H1 (cell line): ENCODE results near the gene PDZD2. TPM values are rescaled to one million over a fixed set of nuclear protein-coding genes. Genes with fewer than 3 reads are reported as not detected.

ENCODE experiments used
- CTCF ChIA-PET: fragments of 300-600 bp; sonication (Branson Sonifier 250); formaldehyde crosslinking; loops from one replicate; lab custom pipeline; 2021; ENCODE audit not compliant: partially characterized antibody; lab: Charles Lee
- POLR2A ChIA-PET: fragments of 300-600 bp; sonication (Branson Sonifier 250); formaldehyde crosslinking; loops from one replicate; lab custom pipeline; 2021; ENCODE audit warnings: inconsistent platforms; ENCODE audit not compliant: partially characterized antibody; lab: Charles Lee
- DNase-seq, 2 experiments: peaks; one replicate each; pipeline versions ENCODE4 v3.0.0 to v3.0.0-alpha.2; 2010 to 2022; ENCODE audit warnings: low spot score in 2 of 2, low read depth in 1 of 2, mixed read lengths in 1 of 2
- FAIRE-seq: peaks from 2 replicates; lab custom pipeline; 2011; peaks lifted over from hg19 to GRCh38; lab: Jason Lieb, UNC
- H2AFZ ChIP-seq: 2 replicates; pipeline ENCODE4 v1.8.1; 2012; ENCODE audit warnings: low read length, inconsistent platforms
- H2AK5ac ChIP-seq: 2 replicates; pipeline ENCODE4 v1.6.1; 2013; ENCODE audit warnings: low read depth, low read length
- H2BK120ac ChIP-seq: replicated peaks from 2 replicates; pipeline ENCODE3; 2013; ENCODE audit warnings: low read depth, low read length, inconsistent platforms
- H2BK12ac ChIP-seq: 2 replicates; pipeline ENCODE4 v1.6.1; 2013; ENCODE audit warnings: low read depth, low read length
- H2BK15ac ChIP-seq: 2 replicates; pipeline ENCODE4 v1.6.1; 2013; ENCODE audit warnings: low read length
- H2BK20ac ChIP-seq: 2 replicates; pipeline ENCODE4 v1.6.1; 2013; ENCODE audit warnings: low read length
- H2BK5ac ChIP-seq: 2 replicates; pipeline ENCODE4 v1.6.1; 2013; ENCODE audit warnings: low read depth, low read length
- H3K14ac ChIP-seq: 2 replicates; pipeline ENCODE4 v1.6.1; 2013; ENCODE audit warnings: inconsistent platforms; ENCODE audit not compliant: insufficient read length
- H3K18ac ChIP-seq: 2 replicates; pipeline ENCODE4 v1.6.1; 2013; ENCODE audit warnings: low read length; ENCODE audit errors: extremely low read depth
- H3K23ac ChIP-seq: 2 replicates; pipeline ENCODE4 v1.6.1; 2013; ENCODE audit warnings: inconsistent platforms; ENCODE audit not compliant: insufficient read length
- H3K23me2 ChIP-seq: 2 replicates; pipeline ENCODE4 v1.6.1; 2013; ENCODE audit warnings: low read depth, low read length
- H3K27ac ChIP-seq: 2 replicates; pipeline ENCODE4 v1.6.1; 2011; ENCODE audit warnings: low read depth, low read length, inconsistent platforms
- H3K27me3 ChIP-seq, 4 experiments: replicated peaks in 1 of 4; 1 replicate in 1 of 4; 2 replicates in 3 of 4; pipeline versions ENCODE4 v1.6.1 to v1.8.1; 2011 to 2013; ENCODE audit warnings: low read length in 3 of 4, mild to moderate bottlenecking in 3 of 4, inconsistent platforms in 2 of 4, mixed read lengths in 2 of 4, moderate library complexity in 1 of 4; ENCODE audit not compliant: control insufficient read depth in 3 of 4, insufficient read depth in 3 of 4; ENCODE audit errors: extremely low read depth in 1 of 4
- H3K36me3 ChIP-seq, 4 experiments: 2 replicates each; pipeline versions ENCODE4 v1.6.1 to v1.8.1; 2011 to 2013; ENCODE audit warnings: mild to moderate bottlenecking in 4 of 4, low read length in 3 of 4, moderate library complexity in 2 of 4, control low read depth in 1 of 4, inconsistent platforms in 1 of 4; ENCODE audit not compliant: insufficient read depth in 4 of 4, control insufficient read depth in 2 of 4
- H3K4ac ChIP-seq: replicated peaks from 2 replicates; pipeline ENCODE3; 2013; ENCODE audit warnings: low read length, low read depth, mixed read lengths, inconsistent platforms; ENCODE audit not compliant: insufficient read length
- H3K4me1 ChIP-seq, 4 experiments: replicated peaks in 1 of 4; 1 replicate in 1 of 4; 2 replicates in 3 of 4; pipeline versions ENCODE4 v1.6.1 to v1.8.1; 2011 to 2013; ENCODE audit warnings: low read length in 3 of 4, inconsistent platforms in 2 of 4, mixed read lengths in 1 of 4; ENCODE audit not compliant: insufficient read depth in 4 of 4, control insufficient read depth in 3 of 4
- H3K4me2 ChIP-seq, 2 experiments: 2 replicates each; pipeline versions ENCODE4 v1.6.1 to v1.8.1; 2011 to 2013; ENCODE audit warnings: low read depth in 2 of 2, low read length in 2 of 2, control low read depth in 1 of 2, inconsistent platforms in 1 of 2, mild to moderate bottlenecking in 1 of 2; ENCODE audit not compliant: insufficient read depth in 1 of 2
- H3K4me3 ChIP-seq, 4 experiments: fragments of 200-600, 300-600 bp in 1 of 4; sonication (generic), shearing (Covaris generic), sonication (Bioruptor Twin) in 1 of 4; 2 replicates each; pipeline versions ENCODE4 v1.5.1 to v1.8.1; 2011 to 2016; ENCODE audit warnings: low read length in 4 of 4, low read depth in 3 of 4, control low read depth in 2 of 4, inconsistent platforms in 2 of 4, mild to moderate bottlenecking in 2 of 4, mixed read lengths in 1 of 4, moderate library complexity in 1 of 4; ENCODE audit not compliant: insufficient read depth in 2 of 4; ENCODE audit errors: extremely low read depth in 1 of 4
- H3K56ac ChIP-seq: replicated peaks from 2 replicates; pipeline ENCODE3; 2013; ENCODE audit warnings: low read depth, mild to moderate bottlenecking, mixed read lengths, low read length, inconsistent platforms; ENCODE audit not compliant: insufficient read length
- H3K79me1 ChIP-seq: 2 replicates; pipeline ENCODE4 v1.6.1; 2013; ENCODE audit warnings: low read depth, low read length, control low read depth
- H3K79me2 ChIP-seq, 2 experiments: 2 replicates each; pipeline versions ENCODE4 v1.6.1 to v1.8.1; 2012 to 2013; ENCODE audit warnings: low read length in 2 of 2, mild to moderate bottlenecking in 2 of 2, inconsistent platforms in 1 of 2; ENCODE audit not compliant: insufficient read depth in 2 of 2, control insufficient read depth in 1 of 2
- H3K9ac ChIP-seq, 4 experiments: replicated peaks in 1 of 4; 1 replicate in 1 of 4; 2 replicates in 3 of 4; pipeline versions ENCODE4 v1.6.1 to v1.8.1; 2011 to 2013; ENCODE audit warnings: low read depth in 3 of 4, low read length in 3 of 4, control low read depth in 2 of 4, mild to moderate bottlenecking in 2 of 4, moderate library complexity in 2 of 4, inconsistent platforms in 1 of 4; ENCODE audit errors: extremely low read depth in 1 of 4
- H3K9me3 ChIP-seq, 2 experiments: 2 replicates each; pipeline versions ENCODE4 v1.6.1 to v1.8.1; 2012 to 2013; ENCODE audit warnings: mild to moderate bottlenecking in 2 of 2, moderate library complexity in 2 of 2, control low read depth in 1 of 2, inconsistent platforms in 1 of 2, low read depth in 1 of 2, low read length in 1 of 2, mixed read lengths in 1 of 2; ENCODE audit not compliant: insufficient read depth in 2 of 2
- H4K20me1 ChIP-seq, 2 experiments: replicated peaks in 1 of 2; 2 replicates each; pipeline versions ENCODE3 to v1.8.1; 2011 to 2013; ENCODE audit warnings: inconsistent platforms in 2 of 2, low read length in 2 of 2, mild to moderate bottlenecking in 1 of 2; ENCODE audit not compliant: insufficient read depth in 2 of 2, control insufficient read depth in 1 of 2
- H4K5ac ChIP-seq: 2 replicates; pipeline ENCODE4 v1.6.1; 2013; ENCODE audit warnings: low read length, low read depth, mixed read lengths, inconsistent platforms; ENCODE audit not compliant: insufficient read length
- H4K8ac ChIP-seq: 2 replicates; pipeline ENCODE4 v1.8.0; 2013; ENCODE audit warnings: mild to moderate bottlenecking, moderate library complexity, low read length, inconsistent platforms; ENCODE audit not compliant: insufficient read depth; ENCODE audit errors: extremely low read depth
- H4K91ac ChIP-seq: replicated peaks from 2 replicates; pipeline ENCODE3; 2013; ENCODE audit warnings: low read length, mixed read lengths, inconsistent platforms; ENCODE audit not compliant: insufficient read length
- CHD1 ChIP-seq: IDR thresholded peaks from 2 replicates; pipeline ENCODE4 v1.6.1; 2012; ENCODE audit warnings: low read depth, low read length, improper control_type of control experiment
- CREB1 ChIP-seq: IDR thresholded peaks from 2 replicates; pipeline ENCODE4 v1.6.1; 2012; ENCODE audit warnings: inconsistent platforms
- EP300 ChIP-seq, 2 experiments: IDR thresholded peaks; 1 replicate in 1 of 2; 2 replicates in 1 of 2; pipeline ENCODE4 v1.6.1; 2011 to 2012; ENCODE audit warnings: low read depth in 2 of 2, low read length in 2 of 2, mild to moderate bottlenecking in 2 of 2, borderline replicate concordance in 1 of 2, inconsistent platforms in 1 of 2, moderate library complexity in 1 of 2
- JUND ChIP-seq: IDR thresholded peaks from 2 replicates; pipeline ENCODE4 v1.6.1; 2011; ENCODE audit warnings: mild to moderate bottlenecking, improper control_type of control experiment, low read length
- KDM1A ChIP-seq: fragments of 200-600, 300-600 bp; sonication (generic); IDR thresholded peaks from 2 replicates; pipeline ENCODE4 v1.7.1; 2016; ENCODE audit warnings: mild to moderate bottlenecking, low read length, borderline replicate concordance
- NRF1 ChIP-seq: IDR thresholded peaks from 2 replicates; pipeline ENCODE4 v1.6.1; 2011; ENCODE audit warnings: mild to moderate bottlenecking, low read depth, low read length, improper control_type of control experiment
- PHF8 ChIP-seq: fragments of 200-600 bp; sonication (generic); conservative IDR thresholded peaks from 2 replicates; pipeline ENCODE4 v1.7.1; 2012; ENCODE audit warnings: low read depth, mild to moderate bottlenecking, inconsistent platforms, low read length, moderate library complexity
- POLR2A ChIP-seq, 2 experiments: IDR thresholded peaks; 1 replicate in 1 of 2; 2 replicates in 1 of 2; pipeline ENCODE4 v1.6.1; 2011; ENCODE audit warnings: low read depth in 2 of 2, low read length in 2 of 2, mild to moderate bottlenecking in 2 of 2; ENCODE audit errors: control extremely low read depth in 1 of 2
- RBBP5 ChIP-seq: IDR thresholded peaks from 2 replicates; pipeline ENCODE4 v1.7.1; 2012; ENCODE audit warnings: low read depth, mild to moderate bottlenecking, inconsistent platforms, low read length, moderate library complexity, borderline replicate concordance
- SUZ12 ChIP-seq: fragments of 200-600 bp; sonication (generic); IDR thresholded peaks from 2 replicates; pipeline ENCODE4 v1.6.1; 2012; ENCODE audit warnings: mild to moderate bottlenecking, inconsistent platforms, low read length, moderate library complexity, mixed read lengths
- WGBS, 2 experiments: shearing (Covaris generic) in 1 of 2; methylation state at CpG; one replicate each; pipeline versions ENCODE4 v1.1.6 to v1.1.7; 2013 to 2015; ENCODE audit warnings: low lambda C conversion rate in 2 of 2, mixed read lengths in 2 of 2, inconsistent platforms in 1 of 2, low coverage in 1 of 2, missing lambda C conversion rate in 1 of 2; ENCODE audit not compliant: insufficient replicate concordance in 2 of 2, insufficient coverage in 1 of 2, insufficient read length in 1 of 2; ENCODE audit errors: extremely low coverage in 1 of 2, missing lambda C conversion rate in 1 of 2; 5-methylcytosine and 5-hydroxymethylcytosine counted together
- polyA plus RNA-seq, 7 experiments: library from polyadenylated mRNA; depleted of rRNA in 3 of 7; stranded (reverse) in 5 of 7; unstranded in 2 of 7; fragments of >200 nt in 5 of 7; fragments of 200-250 nt in 2 of 7; gene quantifications; 1 replicate in 5 of 7; 2 replicates in 1 of 7; 4 replicates in 1 of 7; pipeline versions ENCODE4 v1.2.1 to v1.2.3, GENCODE V29; 2011 to 2013; ENCODE audit warnings: missing spikeins in 2 of 7, mixed read lengths in 2 of 7
- total RNA-seq: library from RNA; stranded (reverse); fragmentation: NEBNext Ultra II Directional; extraction: Animal tissue kit (Norgen Biotek cat#: 25700); gene quantifications from 2 replicates; pipeline ENCODE4 v1.2.1, GENCODE V29; 2021
- TF ChIP-seq, protein P1 (sequence below): IDR thresholded peaks from 2 replicates; pipeline ENCODE4 v1.6.1; 2012; ENCODE audit warnings: inconsistent platforms

PDZD2 gene
- total and polyA plus RNA-seq, 2 of the 8 experiments (the other 6 are each of a cell fraction or from before 2014, with no cell fraction given): 1.2 to 6.8 TPM

DNA sequence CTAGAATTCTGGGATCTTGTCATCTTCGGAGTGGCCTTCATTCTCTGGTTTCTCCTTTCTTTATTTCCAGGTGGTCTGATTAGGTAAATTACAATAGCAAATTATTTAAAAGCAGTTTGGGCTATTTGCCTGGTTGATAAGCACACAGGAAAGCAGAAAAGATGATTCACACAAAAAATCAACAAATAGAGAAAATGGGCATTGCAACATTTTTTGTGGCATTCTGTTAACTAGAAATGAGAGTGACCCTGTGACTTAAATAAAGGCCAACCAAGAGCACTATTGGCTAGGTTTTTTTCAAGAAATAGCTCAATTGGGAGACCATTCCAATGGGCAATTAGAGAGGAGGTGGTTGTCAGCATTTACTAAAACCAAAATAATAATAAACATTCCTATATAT lies 6.5 kb upstream of the PDZD2 start:
- Histone ChIP-seq H3K27me3 (no peaks in the 10 kb centered on the region), H3K36me3 (no peaks in the 10 kb centered on the region), H3K79me1 (no peaks in the 10 kb centered on the region), H2BK15ac (no peak overlapping the region), H2AFZ (no peak overlapping the region), H3K14ac (no peak overlapping the region), H2AK5ac (no peak overlapping the region), H3K18ac (no peak overlapping the region), H3K4me1 (no peaks in the 10 kb centered on the region; a peak in 1 of 7 replicates), H3K79me2 (no peaks in the 10 kb centered on the region), H2BK5ac (no peak overlapping the region), H4K20me1 (no peaks in the 10 kb centered on the region), H4K5ac (no peak overlapping the region), H3K56ac (no peak overlapping the region), H4K8ac (no peak overlapping the region), H3K23me2 (no peaks in the 10 kb centered on the region), H2BK12ac (no peak overlapping the region), H3K4me2 (no peak overlapping the region), H3K4ac (no peak overlapping the region), H3K4me3 (no peak overlapping the region), H2BK120ac (no peak overlapping the region), H3K27ac (no peak overlapping the region), H4K91ac (no peak overlapping the region), H2BK20ac (no peak overlapping the region), H3K23ac (no peak overlapping the region), H3K9ac (no peak overlapping the region), H3K9me3 (no peaks in the 10 kb centered on the region)
- ChIA-PET POLR2A (no interaction called here), CTCF (no interaction called here)
- no peak for DNase-seq
- 77% methylated on average over 1 of the region's 1 CpG; no CpG with 5 or more reads in 1 of the 2 experiments for WGBS, 2 experiments
- TF ChIP-seq CHD1 (no peak), EP300 (IDR thresholded peaks at IDR 0.05; ENCODE audit: borderline replicate concordance in 1 of 2, low read depth in 2 of 2, low read length in 2 of 2) (no peak), RBBP5 (no peak), KDM1A (no peak), JUND (no peak), POLR2A (IDR thresholded peaks at IDR 0.05; ENCODE audit: control extremely low read depth in 1 of 2, low read depth in 2 of 2, low read length in 2 of 2) (no peak), SUZ12 (no peak), NRF1 (no peak), PHF8 (no peak), CREB1 (no peak)
- TF ChIP-seq, protein P1, sequence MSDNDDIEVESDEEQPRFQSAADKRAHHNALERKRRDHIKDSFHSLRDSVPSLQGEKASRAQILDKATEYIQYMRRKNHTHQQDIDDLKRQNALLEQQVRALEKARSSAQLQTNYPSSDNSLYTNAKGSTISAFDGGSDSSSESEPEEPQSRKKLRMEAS: no peak
- no peak for FAIRE-seq
